HG03139 (cell line): ENCODE results near the gene TCTN2.

ENCODE experiments used
- ATAC-seq: cut with Tn5 transposase; IDR thresholded peaks from one replicate; pipeline ENCODE4 v1.9.1; 2021; ENCODE audit not compliant: unreplicated experiment

Gene TCTN2

DNA sequence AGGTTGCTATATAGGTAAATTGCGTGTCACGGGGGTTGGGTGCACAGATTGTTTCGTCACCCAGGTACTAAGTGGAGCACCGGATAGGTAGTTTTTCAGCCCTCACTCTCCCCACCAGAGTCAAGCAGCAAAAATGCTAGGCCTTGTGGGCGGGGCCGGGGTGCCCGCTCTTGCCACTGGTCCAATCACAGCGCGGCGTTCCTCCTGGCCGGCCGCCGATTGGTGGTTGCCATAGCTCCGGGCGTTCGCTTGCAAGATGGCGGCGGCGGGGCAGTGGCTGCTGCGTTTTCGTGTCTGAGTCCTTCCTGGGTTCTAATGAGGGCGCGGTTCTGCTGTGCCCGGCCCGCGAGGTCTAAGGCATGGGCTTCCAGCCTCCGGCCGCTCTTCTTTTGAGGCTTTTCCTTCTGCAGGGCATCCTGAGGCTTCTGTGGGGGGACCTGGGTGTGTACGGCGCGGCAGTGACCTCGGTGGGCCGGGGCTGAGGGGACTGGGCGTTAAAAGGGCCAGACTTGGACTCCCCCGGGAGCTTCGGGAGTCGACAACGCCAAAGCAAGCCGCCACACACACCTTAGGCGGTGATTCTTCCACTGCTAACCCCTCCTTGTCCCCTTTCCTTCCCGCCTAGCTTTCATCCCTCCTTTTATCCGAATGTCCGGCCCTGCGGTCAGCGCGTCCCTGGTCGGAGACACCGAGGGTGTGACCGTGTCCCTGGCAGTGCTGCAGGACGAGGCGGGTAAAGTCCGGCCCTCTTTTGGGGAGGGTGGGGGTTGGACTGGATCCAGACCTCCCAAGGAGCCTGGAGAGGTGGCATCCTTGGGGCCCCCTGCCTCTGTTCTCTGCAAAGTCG is at the start of gene TCTN2:
Gene TCTN2, plus strand, starts transcription at position 232 of the 847 bp plus-strand sequence. Its CDS starts 128 bp downstream, at position 360.
- ATAC-seq: peak; percentile 99

DNA sequence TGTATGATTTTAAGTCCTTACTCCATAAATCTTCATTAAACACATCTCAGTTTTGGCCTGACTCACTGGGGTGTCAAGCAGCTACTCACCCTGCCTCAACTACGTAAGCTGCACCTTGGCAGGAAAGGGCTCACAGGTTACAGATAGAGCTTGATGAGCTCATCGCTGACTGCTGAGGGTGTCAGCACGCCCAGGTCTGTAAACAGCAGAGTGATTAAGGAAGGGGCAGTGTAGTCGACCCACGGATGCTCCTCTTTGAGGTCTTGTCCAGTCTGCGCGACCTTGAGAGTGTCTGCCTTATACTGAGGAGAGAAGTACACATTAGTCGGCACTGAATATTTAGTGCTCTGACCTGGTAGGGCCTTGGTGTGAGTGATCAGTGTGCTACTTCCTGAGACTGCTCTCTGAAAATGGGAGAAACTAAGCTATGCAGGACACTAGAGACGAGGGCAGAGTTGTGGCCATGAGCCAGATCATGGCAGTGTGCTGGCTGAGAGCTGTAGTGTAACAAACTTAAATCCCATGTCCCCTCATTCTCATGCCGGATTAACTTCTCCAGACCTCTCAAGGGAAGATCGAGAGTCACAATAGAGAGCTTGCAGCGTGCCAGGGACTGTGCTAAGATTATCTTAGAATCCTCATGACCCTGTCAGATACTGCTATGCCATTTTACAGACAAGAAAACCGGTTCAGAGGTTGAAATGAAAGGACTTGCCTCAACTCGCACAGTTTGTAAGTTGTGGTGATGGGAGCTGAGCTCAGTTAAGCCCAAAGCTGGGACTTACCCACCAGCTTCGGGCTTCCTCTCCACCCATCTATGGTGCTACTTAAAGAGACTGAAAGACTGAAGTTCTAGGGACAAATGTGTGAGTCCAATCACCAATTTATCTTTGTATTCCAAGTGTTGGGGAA is 49.0 kb upstream of the TCTN2 start:
- no peak for ATAC-seq

DNA sequence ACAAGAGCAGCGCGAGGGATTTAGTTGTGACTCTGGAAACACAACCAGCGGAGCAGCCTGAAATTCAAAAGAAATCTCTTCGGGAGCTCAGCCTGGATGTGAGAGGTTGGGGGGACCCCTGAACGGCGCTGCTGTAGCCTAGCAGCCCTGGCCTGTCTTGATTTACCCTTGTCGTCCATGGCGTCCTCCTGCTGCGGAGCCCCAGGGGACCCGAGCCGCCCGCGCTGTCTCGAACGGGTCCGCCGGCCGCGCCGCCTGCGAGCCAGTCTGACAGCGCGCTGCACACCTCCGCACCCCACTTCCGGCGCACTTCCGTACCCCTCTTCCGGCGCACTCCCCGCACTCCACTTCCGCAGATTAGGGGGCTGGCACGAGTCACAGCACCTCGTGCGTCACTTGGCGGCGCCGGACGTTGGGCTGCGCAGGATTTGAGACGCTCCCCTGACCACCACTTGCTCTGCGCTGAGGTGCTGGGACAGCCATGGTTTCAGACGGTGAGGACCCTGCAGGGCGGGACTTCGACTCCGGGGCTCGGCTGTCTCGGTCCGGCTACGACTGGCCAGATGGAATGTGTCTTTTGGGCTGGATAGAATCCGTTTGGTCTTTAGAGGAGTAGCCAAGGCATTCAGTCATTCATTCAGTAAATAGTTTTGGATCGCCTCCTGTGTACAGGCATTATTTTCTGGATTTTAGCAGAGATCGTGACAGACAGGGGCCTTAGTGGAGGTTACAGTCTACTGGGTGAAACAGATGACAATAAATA is 37.4 kb upstream of the TCTN2 start, which contains the start of the genes EIF2B1 and GTF2H3:
Gene EIF2B1, minus strand, starts transcription at position 308 of the 763 bp plus-strand sequence. Its CDS starts 129 bp downstream, at position 179.
Gene GTF2H3, plus strand, starts transcription at position 451 of the 763 bp plus-strand sequence. Its CDS starts 31 bp downstream, at position 482.
- peak; percentile 98 for ATAC-seq

DNA sequence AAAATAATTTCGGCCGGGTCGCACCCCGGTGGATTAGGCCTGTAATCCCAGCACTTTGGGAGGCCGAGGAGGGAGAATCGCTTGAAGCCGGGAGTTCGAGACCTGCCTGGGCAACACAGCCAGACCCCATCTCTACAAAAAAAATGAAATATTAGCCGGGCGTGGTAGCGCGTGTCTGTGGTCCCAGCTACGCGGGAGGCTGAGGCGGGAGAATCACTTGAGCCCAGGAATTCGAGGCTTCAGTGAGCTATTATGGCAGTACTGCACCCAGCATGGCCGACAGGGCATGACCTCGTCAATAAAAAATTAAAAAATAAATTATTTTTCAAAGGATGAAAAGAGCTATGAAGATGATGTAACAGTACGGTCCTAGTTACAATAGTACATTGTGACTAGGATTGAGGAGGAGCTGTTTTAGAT is 36.8 kb upstream of the TCTN2 start:
- no peak for ATAC-seq

DNA sequence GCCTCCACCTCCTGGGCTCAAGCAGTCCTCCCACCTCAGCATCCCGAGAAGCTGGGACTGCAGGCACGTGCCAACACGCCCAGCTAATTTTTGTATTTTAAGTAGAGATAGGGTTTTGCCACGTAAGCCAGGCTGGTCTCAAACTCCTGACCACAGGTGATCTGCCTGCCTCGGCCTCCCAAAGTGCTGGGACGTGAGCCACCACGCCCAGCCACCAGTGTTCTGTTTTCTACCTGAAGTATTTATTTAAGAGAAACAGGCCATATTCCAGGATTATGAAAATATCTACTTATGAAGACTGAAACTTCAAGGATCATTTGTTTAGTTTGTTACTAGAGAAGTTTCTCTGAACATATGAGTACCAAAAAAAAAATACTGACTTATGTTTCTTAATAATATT is 27.0 kb upstream of the TCTN2 start:
- no peak for ATAC-seq

DNA sequence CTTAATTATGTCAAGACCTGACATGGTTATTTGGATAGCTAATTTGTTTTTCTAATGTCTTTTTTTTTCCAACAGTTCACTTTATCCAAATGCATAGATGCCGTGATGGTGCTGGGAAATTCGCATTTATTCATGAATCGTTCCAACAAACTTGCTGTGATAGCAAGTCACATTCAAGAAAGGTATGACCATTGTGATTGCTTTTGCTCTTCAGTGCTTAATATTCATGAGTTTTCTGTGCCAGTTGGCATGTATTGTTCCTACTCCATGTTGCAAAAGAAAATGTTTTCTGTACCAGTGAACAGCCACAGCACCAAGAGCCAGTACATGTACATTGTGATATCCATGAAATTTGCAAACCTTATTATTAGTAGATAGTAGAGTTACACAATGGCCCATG is 25.5 kb upstream of the TCTN2 start:
- ATAC-seq: no peak

DNA sequence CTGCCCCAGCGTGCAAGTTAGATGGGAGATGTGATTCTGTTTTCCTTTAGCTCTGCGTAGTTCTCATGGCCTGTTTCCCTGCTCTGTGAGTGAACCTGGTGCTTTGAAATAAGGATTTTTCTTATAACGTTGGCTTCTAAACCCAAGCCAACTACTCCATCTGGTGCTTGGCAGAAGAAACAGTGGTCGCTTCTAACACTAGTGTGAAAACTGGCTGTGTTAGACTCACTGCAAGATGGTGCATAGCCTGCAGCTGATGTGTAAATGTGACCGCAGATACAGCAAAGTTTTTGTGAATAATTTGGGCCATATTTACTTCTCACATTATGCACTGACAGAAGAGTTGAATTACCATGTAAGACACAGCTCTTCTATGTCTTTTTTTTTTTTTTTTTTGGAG is 25.0 kb upstream of the TCTN2 start:
- ATAC-seq: no peak

DNA sequence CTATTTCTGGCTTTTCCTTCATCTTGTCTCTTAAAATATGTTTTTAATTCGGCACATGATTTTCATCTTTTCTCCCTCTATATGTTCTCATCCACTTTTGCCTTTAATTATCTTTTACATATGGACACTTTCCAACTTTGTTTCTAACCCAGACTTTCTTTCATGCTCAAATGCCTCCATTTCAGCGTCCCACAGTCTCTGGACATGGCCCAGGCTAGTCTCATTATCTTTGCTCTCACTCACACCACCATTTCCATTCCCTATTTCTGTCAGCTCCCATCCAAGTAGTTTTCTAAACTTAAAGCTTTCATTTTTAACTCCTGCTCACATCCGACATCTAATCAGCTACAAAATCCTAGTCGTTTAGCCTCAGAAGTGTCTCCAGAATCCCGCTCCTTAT is 22.5 kb upstream of the TCTN2 start:
- no peak for ATAC-seq

DNA sequence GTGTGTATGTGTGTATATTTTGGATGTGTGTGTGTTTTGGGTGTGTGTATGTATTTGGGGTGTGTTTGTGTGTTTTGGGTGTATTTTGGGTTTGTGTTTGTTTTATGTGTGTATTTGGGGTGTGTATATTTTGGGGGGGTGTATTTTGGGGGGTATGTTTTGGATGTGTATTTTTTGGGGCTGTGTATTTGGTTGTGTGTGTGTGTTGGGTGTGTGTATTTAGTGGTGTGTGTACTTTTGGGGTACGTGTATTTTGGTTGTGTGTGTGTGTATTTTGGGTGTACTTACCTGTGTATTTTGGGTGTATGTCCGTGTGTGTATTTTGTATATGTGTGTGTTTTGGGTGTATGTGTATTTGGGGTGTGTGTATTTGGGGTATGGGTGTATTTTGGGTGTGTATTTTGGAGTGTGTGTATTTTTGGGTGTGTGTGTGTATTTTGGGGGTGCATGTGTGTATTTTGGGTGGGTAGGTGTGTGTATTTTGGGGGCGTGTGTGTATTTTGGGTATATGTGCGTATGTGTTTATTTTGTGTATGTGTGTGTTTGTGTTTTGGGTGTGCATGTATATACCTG is 16.7 kb upstream of the TCTN2 start:
- ATAC-seq: no peak

DNA sequence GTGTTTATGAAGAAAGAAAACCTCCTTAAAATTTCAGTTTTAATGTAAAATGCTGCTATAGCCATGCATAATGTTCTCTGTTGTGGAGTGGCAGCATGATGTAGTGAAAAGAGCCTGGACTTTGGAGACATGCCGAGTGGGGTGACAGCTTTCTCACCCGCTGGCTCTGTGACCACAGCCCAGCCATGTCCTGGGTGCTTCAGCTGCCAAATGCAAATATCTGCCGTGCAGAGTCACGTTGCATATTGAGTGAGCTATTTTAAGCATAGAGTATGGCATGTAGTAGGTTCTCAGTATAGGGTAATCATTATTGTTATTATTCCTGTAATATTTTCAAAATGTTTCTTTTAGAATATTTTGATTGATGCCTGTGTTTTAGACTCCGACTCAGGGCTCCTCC is 15.5 kb upstream of the TCTN2 start:
- peak; percentile 76 for ATAC-seq

DNA sequence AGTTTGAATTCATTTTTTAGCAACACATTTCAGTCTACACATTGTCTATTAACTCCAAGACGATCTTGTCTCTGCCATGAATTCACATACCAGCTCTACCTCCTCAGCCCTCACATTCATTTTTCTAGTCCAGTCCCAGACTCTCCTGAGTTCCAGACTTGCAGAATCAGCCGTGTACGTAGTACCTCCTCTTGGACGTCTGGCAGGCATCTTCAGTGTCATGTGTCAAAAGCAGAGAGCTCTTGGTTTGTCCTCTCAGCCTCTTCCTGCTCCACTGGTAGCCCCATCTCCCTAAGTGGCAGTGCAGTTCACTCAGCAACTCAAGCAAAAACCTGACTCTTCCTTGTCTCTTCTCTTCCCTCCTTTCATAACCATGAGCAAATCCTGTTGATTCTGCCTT is 14.5 kb upstream of the TCTN2 start:
- no peak for ATAC-seq

DNA sequence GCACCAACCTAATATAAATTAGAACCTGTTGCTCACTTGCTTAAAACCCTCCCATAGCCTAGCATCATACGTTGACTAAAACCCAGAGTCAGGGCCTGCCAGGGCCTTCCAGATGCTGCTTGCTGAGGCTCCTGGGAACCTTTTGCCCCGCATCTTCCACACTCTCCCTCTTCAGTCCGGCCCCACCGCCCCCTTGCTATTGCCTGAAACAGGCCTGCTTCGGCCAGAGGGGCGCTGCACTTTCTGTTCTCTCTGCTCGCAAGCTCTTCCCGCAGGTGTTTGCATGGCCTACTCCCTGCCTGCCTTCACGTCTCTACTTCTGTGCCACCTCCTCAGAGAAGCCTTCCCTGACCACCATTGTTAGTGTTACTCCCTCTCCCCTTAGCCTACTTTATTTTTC is 13.7 kb upstream of the TCTN2 start:
- ATAC-seq: no peak

DNA sequence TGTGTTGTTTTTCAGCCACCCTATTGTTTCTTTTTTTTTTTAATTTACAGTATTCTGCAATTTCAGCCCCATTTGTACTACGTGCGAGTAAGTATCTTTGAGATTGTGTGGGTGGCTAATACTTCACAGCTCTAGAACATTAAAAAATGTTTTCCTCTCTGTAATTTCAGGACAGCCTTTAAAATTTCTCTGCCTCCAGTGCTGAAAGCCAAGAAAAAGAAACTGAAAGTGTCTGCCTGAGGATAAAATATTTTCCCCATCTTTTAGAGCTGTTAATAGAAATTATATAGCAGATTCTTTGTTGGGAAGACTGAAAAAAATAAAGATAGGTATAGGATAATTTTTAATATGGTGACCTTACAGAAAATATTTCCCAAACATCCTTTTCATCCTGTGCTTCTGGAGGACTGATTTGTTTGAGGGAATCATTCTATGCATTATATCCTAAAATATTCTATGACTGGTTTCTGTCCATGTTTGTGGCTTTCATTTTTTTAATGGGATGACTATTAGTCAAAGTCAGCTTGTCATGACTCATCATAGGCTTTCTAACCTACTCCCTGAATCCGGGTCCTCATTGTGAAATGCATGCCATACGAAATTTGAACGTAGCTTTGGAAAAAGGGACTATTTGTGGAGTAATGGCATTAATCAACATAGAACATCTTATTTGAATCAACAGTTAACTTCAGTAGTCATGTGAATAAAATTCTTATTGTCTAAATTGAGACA is 10.8 kb upstream of the TCTN2 start:
- no peak for ATAC-seq

DNA sequence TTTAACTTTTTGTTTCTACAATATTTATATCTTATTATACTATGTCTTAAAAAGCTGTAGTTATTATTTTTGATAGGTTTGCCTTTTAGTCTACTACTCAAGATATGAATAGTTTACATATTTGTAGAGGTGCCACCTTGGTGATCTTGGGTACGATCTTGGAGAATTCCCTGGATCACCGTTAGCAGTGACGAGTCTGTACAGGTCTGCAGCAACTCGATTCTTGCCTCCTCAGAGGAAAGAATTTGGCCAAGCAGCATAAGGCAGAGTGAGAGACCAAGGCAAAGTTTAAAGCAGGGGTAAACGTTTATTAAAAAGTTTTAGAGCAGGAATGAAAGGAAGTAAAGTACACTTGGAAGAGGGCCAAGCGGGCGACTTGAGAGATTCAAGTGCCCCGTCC is 3.1 kb upstream of the TCTN2 start:
- ATAC-seq: no peak

DNA sequence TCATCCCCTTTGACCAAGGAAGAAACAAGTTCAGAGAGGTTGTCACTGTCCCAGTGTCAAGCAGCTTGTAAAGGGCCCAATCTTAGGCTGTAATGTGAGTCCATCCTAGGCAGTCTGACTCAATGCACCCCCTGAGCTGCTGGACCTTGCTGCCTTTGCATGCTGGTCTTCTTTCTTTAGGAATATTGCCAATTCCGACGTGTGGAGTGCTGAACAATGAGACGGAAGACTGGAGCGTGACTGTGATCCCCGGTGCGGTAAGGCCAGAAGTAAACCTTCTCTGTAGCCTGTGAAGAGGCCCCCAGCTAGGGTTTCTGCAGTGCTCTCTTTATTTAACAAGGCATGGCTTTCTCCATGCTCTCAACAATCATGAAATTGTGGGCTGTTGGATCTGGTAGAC is 963 bp downstream of the TCTN2 start:
- ATAC-seq: no peak

DNA sequence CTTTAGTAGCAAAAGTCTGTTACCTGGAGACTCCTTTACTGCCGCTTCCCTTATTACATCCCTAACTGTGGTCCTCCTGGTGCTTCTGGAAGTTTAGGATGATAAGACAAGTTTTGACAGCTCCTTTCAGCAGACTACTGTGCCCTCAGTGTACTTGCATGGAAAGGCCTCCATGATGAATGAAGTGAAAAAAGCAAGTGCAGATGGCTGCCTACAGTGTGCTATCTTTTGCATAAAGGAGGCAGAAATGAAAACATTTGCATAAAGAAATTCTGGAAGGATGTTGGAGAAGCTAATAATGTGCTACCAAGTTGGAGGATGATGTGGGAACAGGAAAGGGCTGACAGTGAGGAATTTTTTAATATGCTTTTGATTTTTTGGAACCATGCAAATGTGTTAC is 4.5 kb downstream of the TCTN2 start:
- ATAC-seq: no peak

DNA sequence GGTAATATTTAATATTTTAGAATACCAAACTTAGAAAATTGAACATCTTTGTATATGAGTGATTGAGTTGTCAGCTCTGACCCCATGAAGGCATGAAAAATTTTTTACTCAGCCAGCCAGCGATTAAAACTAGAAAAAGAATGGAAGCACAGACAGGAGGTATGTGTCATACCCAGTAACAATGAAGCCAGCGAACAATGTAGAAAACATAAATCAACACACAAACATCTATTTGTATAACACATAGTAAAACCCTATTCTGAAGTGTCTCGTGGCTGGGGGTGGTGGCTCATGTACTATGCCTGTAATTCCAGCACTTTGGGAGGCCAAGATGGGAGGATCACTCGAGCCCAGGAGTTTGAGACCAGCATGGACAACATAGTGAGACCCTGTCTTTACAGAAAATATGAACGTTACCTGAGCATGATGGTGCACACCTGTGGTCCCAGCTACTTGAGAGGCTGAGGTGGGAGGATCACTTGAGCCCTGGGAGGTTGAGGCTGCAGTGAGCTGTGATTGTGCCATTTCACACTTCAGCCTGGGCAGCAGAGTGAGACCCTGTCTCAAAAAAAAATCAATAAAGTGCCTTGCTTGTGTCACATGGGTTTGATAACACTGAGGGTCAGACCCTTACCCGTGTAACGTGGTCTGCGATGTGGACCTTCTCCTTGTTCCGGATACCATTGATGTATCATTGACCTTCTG is 5.9 kb downstream of the TCTN2 start:
- no peak for ATAC-seq

DNA sequence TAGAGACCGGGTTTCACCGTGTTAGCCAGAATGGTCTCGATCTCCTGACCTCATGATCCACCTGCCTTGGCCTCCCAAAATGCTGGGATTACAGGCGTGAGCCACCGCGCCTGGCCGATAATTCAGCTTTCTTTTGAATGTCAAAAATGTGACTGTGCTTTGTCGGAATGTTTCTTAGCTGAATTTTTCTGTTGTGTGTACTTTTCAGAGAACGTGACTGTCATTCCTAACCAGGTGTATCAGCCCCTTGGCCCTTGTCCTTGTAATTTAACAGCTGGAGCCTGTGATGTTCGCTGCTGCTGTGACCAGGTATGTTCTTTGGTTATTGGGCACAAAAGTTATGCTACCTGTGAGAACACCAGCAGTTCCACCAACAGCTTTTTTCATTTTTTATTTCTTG is 8.1 kb downstream of the TCTN2 start:
- no peak for ATAC-seq

DNA sequence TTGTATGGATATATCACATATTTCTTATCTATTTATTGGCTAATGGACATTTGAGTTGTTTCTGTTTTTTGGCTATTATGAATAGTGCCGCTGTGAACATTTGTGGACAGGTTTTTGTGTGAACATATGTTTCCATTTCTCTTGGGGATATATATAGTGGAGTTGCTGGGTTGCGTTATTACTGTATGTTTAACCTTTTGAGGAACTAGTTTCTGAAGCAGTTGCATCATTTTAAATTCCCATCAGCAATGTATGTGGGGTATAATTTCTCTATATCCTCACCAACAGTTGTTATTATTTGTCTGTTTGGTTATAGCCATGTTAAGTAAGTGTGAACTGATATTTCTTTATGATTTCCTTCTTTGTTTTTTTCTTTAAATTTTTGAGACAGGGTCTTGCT is 10.7 kb downstream of the TCTN2 start:
- ATAC-seq: no peak
